Epithelial cell of esophagus (primary cell): Measurements from ENCODE around the gene CABCOCO1.
A peak's percentile ranks its signal among the peaks of the same experiment; 100 is the strongest.

Experiments used
- DNase-seq: peaks from one replicate; pipeline ENCODE4 v3.0.0; 2010; ENCODE audit warnings: low read depth
- H3K4me3 ChIP-seq: 2 replicates; pipeline ENCODE4 v1.5.1; 2011; ENCODE audit warnings: mild to moderate bottlenecking, low read length, control low read depth
- CTCF ChIP-seq: IDR thresholded peaks from 2 replicates; pipeline ENCODE4 v1.5.1; 2011; ENCODE audit warnings: low read depth, mild to moderate bottlenecking, low read length, control low read depth, inconsistent platforms; ENCODE audit not compliant: insufficient read depth; ENCODE audit errors: missing control alignments

Gene CABCOCO1

GRCh38 chr10:61640856-61641255 lies 21.9 kb upstream of the CABCOCO1 start:
- DNase-seq, result no peak
- no peak for TF ChIP-seq CTCF
- no peak overlapping the region for H3K4me3 ChIP-seq

GRCh38 chr10:61642150-61642571 lies 20.6 kb upstream of the CABCOCO1 start:
- no peak for DNase-seq
- no peak for TF ChIP-seq CTCF
- no peak overlapping the region for H3K4me3 ChIP-seq

- no peak for TF ChIP-seq CTCF
- no peak overlapping the region for H3K4me3 ChIP-seq
- peak; percentile 50 for DNase-seq
These were observed 20.1 kb upstream of the CABCOCO1 start for GRCh38 chr10:61642676-61643075.

- TF ChIP-seq CTCF, result no peak
- H3K4me3 ChIP-seq, result no peak overlapping the region
- DNase-seq, result peak; percentile 52
These were observed 19.4 kb upstream of the CABCOCO1 start for GRCh38 chr10:61643316-61643751.

GRCh38 chr10:61653699-61654098 lies 9.0 kb upstream of the CABCOCO1 start:
- no peak for TF ChIP-seq CTCF
- peak; percentile 19 for DNase-seq
- no peak overlapping the region for H3K4me3 ChIP-seq

- DNase-seq, result no peak
- no peak overlapping the region for H3K4me3 ChIP-seq
- no peak for TF ChIP-seq CTCF
These were observed 7.3 kb upstream of the CABCOCO1 start for GRCh38 chr10:61655335-61655851.

GRCh38 chr10:61663466-61663865 lies 737 bp downstream of the CABCOCO1 start:
- no peak for DNase-seq
- TF ChIP-seq CTCF, result no peak
- no peak overlapping the region for H3K4me3 ChIP-seq
